Measurements from ENCODE around the gene SORCS1.

DNA sequence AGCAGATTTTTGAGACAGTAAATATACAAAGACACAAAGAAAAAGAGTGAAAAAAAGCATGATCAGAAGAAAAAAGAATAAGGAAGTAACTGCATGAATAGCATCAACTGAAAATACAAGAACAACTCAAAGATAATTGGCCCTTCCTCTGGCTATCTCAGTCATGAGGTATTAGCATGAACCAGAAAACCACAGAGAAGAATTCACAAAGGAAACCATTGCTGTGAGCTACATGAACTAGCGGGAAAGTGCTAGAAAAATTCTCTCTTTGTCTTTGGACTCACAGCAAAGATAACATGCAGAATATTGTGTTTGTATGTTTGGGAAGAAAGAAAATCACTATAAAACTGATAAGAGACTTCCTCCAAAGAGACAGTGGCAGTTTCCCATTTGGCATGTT lies 82.9 kb downstream of the SORCS1 start:
- TF ChIP-seq, protein P1, sequence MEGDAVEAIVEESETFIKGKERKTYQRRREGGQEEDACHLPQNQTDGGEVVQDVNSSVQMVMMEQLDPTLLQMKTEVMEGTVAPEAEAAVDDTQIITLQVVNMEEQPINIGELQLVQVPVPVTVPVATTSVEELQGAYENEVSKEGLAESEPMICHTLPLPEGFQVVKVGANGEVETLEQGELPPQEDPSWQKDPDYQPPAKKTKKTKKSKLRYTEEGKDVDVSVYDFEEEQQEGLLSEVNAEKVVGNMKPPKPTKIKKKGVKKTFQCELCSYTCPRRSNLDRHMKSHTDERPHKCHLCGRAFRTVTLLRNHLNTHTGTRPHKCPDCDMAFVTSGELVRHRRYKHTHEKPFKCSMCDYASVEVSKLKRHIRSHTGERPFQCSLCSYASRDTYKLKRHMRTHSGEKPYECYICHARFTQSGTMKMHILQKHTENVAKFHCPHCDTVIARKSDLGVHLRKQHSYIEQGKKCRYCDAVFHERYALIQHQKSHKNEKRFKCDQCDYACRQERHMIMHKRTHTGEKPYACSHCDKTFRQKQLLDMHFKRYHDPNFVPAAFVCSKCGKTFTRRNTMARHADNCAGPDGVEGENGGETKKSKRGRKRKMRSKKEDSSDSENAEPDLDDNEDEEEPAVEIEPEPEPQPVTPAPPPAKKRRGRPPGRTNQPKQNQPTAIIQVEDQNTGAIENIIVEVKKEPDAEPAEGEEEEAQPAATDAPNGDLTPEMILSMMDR (IDR thresholded peaks at IDR 0.05), result no peak
- no peak for TF ChIP-seq POLR2A (IDR thresholded peaks at IDR 0.05)

Data from thyroid gland (tissue), 4 donors.